ENCODE results near the gene EEF2K.

Gene EEF2K

DNA sequence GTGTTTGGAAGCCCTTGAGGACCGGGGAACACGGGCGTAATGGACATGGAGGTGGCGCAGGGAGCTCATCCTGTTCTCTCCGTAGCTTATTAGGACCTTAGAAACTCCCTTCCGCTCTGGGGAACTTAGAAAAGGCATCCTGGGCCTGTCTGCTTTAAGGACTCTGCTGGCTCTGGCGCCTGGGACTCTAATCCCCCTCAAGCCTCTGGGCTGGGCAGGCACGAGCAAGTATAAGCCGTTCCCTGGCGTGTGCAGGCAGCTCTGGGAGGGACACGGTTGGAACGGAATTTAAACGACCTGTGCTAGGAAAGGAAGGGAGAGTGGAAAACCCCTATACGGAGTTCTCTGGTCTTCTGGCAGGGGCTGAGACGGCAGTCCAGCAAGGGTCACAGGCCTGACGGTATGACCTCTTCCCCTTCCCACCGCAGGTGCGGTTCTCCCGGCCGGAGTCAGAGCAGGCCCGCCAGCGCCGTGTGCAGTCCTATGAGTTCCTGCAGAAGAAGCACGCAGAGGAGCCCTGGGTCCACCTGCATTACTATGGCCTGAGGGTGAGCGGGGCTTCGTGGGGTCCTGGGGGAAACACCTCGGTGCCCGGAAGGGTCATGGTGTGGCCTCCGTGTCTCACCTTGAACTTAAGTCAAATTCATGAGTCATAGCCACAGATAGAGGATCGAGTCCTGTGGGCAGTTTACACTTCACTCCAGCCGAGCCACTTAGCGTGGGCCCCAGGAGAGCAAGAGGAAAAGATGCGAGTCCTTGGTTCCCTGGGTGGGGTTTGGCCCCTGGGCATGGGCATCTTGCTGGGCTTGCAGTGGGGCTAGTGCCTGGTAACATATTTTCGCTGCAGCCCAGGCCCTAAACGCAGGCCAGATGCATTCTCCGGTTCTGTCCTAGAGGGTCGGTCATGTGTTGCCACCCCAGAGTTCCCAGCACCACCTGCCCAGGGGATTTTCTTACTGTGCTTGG, 108.9 kb downstream of the EEF2K start:
- DNase-seq (ENCODE audit: low read depth in 3 of 3, low spot score in 1 of 3): no peak

DNA sequence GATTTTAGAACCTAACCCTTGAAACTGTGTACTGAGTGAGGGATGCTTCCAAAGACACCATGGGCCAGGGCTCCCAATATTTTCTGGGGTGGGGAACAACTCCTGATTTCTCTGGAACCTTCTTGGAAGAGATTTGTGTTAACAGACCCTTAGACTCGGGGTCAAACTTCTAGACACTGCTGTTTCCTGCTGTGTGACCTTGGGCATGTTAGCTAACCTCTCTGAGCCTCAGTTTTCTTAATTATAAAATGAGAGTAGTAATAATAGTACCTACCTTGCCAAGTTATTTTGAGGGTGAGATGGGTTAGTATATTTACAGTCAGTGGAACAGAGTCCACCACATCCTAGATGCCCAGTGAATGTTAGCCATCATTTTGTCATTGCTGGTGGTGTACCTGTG, 109.9 kb downstream of the EEF2K start:
- no peak for DNase-seq (ENCODE audit: low read depth in 3 of 3, low spot score in 1 of 3)

DNA sequence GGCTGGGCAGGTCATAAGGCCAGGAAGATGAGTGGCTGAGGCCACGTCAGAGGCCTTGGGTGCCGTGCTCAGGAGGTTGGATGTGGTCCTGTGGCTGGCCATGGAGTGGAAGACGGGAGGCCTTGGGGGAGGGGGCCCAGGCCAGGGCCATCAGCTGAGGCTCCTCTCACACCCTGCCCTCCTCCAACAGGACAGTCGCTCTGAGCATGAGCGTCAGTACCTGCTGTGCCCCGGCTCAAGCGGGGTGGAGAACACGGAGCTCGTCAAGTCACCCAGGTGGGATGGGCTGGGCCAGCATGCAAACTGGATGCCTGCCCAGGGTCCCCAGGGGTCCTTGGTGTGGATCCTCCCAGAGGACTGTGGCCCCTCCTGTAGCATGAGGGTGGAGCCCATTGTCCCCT, 110.3 kb downstream of the EEF2K start:
- no peak for DNase-seq (ENCODE audit: low read depth in 3 of 3, low spot score in 1 of 3)

DNA sequence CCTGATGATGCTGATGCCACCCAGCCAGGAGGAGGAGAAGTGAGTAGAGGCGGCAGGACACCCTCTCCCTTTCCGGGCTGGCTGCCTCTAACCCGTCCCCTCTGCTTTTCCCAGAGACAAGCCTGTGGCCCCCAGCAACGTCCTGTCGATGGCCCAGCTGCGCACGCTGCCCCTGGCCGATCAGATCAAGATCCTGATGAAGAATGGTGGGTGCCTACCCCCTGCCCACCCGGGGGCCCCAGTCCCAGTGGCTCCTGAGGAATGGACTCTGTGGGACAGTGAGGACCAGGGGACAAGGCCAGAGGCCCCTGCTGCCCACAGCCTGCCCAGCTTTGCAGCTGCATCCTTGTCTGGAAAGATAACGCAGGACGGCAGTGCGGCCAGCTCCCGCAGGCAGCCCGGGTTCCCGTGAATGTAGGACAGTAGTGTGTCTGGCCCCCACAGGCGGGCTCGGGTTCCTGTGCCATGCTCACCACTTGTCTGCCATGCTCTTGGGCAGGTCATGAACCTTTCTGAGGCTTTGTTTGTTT, 111.0 kb downstream of the EEF2K start:
- DNase-seq (ENCODE audit: low read depth in 3 of 3, low spot score in 1 of 3): no peak

DNA sequence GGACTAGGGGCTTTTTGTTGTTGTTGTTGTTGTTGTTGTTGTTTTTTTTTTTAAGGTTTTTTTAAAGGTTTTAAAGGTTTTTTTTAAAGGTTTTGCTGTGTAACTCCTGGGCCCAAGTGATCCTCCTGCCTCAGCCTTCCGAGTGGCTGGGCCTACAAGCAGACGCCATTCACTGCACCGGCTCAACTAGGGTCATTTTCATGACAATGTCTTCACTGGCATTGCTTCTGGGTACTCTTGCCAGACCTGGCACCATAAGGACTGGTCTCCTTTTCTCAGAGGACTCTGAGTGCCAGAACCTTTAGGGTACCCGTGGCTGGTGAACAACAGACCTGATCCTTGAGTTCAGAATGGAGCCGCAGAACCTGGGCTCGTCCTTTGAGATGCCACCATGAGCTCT, 111.5 kb downstream of the EEF2K start:
- DNase-seq (ENCODE audit: low read depth in 3 of 3, low spot score in 1 of 3): no peak

DNA sequence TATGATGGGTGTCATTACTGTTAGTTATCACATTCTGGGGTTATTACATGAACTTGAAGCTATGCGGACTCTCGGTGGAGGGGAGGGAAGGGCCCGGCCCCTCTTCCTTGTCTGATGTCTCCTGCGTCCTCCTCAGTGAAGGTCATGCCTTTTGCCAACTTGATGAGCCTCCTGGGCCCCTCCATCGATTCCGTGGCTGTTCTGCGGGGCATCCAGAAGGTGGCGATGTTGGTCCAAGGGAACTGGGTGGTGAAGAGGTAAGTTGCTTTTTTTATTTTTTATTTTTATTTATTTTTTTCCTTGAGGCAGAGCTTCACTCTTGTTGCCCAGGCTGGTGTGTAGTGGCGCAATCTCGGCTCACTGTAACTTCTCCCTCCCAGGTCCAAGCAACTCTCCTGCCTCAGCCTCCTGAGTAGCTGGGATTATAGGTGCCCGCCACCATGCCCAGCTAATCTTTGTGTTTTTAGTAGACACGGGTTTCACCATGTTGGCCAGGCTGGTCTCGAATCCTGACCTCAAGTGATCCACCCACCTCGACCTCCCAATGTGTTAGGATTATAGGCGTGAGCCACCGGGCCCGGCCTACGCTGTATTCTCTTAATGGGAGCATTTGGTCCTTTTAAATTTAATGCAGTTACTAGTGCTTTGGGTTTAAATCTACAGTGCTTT, 112.7 kb downstream of the EEF2K start:
- peak in 2 of 3 donors; percentile 12 to 45 for DNase-seq (ENCODE audit: low read depth in 3 of 3, low spot score in 1 of 3)

DNA sequence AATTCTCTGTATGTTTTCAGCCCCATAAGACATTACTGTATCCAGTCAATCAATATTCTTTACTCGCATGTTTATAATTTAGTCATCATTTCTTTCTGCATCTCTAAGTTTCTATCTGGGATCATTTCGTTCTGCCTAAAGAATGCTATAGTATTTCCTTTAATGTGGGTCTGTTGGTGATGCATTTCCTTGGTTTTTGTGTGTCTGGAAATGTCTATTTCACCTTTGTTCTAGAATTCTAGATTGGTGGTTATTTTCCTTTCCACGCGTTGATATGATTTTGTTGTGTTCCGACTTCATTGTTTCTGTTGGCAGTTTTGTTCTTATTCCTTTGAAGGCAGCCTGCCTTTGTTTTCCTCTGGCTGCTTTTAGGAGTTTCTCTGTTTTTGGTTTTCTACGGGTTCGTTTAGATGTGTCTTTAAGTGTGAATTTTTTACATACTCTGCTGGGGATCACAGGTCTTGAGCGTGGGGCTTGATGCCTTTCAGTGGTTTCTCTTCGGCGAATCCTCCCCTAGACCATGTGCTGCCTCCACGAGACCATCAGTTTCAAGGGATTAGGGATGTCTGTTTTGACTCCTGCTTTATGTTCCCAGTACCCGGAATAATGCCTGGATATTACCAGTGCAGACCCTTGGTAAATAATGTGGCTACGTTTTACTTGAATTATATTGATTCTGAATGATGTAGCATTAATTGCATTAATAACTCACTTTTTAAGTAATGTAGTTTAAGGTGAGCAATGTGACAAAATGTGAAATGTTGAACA, 114.7 kb downstream of the EEF2K start:
- DNase-seq (ENCODE audit: low read depth in 3 of 3, low spot score in 1 of 3): no peak

DNA sequence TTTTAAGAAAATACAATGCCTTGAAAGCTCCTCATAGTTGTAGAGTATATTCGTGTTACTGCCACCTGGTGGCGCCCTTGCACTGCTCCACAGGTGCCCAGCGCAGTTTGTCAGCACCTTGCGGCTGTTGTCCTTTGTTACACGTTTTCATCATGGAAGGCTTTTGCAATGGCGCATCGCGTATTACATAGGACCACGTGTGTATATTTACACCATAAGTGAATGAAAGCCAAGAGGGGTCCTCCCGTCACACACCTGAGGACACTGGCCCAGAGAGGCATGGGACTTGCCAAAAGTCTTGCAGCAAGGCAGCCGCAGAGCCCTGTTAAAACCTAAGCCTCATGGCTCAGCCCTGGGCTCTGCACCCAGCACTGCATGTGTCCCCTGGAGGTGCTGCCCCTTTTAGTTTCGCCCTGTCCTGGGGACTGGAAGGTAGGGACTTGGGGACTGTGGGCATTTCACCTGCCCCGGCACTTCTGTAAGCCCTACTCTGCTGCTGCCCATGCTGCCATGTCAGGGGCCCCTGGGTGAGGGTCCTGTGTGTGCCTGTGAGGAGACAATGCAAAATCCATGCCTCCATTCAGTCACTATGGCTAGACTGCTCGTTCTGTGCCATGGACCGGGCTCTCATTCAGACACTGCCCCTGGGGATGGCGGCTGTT, 115.4 kb downstream of the EEF2K start:
- peak; percentile 40 to 49 (median 45) for DNase-seq (ENCODE audit: low read depth in 3 of 3, low spot score in 1 of 3)

DNA sequence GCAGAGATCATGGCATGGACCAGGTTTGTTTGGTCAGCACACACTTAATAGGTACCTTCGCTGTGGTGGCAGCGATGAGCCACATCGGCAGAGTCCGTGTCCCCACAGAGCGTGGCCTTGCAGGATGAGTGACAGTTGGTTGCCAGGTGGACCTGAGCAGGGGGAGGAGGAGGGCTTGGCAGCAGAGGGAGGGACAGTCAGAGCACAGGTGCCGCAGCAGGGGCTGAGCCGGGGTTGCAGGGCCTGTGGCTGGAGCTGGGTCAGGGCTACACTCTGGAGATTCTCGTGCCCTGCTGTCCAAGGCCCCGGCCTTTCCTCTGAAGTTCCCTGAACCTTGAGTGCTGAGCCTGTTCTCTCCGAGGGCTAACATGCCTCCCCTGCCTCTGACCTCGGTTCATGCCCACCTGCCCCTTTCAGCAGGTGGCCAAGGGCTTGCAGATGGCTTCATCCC, 116.0 kb downstream of the EEF2K start:
- no peak for DNase-seq (ENCODE audit: low read depth in 3 of 3, low spot score in 1 of 3)

DNA sequence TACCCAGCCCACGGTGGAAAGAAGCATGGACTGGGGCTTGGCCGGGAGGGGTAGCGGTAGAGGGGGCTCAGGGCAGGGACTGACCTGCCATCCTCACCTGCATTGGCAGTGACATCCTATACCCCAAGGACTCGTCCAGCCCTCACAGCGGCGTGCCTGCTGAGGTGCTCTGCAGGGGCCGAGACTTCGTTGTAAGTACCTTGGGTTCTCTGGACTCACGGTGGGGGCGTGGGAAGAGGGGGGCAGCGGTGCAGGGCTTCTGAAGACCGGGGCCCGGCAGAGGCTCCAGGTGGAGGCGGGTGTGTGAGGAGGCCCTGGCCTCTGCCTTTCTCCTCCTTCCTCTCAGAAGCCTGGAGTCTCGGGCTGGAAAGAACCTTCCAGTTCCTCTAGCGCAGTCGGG, 116.7 kb downstream of the EEF2K start:
- no peak for DNase-seq (ENCODE audit: low read depth in 3 of 3, low spot score in 1 of 3)

DNA sequence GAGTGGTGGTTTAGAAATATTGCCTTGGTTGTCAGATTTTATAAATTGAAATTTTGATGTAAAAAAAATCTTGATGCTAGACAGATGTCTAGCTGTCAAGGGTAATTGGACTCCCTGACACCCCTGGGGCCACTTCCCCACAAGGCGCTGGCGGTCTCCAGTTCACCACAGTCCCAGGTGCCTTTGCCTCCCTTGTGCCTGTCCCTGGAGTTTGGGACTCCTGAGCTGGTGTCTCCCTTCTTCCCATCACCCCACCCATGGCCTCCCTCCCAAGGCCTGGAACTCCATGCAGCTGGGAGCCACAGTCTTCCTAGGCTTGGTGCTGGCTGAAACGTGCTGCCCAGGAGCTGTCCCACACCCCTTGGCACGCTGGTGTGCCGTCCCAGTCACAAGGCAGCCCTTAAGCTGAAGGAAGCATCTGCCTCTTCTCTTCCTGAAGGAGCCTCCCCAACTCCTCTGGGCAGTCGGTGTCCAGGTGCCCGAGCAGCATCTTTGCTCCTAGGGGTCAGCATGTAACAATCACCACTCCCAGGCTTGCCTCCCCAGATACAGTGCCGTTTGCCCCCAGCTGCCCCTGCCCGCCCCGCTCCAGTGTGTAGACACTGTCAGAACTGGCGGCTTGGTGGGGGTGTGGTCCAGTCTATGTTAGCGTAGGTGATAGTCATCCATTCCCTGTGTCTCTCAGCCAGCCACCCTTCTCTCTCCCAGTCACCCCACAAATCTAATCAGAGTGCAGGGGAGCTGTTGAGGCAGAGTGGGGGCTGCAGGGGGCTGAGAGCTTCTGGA, 117.3 kb downstream of the EEF2K start:
- DNase-seq (ENCODE audit: low read depth in 3 of 3, low spot score in 1 of 3): no peak

DNA sequence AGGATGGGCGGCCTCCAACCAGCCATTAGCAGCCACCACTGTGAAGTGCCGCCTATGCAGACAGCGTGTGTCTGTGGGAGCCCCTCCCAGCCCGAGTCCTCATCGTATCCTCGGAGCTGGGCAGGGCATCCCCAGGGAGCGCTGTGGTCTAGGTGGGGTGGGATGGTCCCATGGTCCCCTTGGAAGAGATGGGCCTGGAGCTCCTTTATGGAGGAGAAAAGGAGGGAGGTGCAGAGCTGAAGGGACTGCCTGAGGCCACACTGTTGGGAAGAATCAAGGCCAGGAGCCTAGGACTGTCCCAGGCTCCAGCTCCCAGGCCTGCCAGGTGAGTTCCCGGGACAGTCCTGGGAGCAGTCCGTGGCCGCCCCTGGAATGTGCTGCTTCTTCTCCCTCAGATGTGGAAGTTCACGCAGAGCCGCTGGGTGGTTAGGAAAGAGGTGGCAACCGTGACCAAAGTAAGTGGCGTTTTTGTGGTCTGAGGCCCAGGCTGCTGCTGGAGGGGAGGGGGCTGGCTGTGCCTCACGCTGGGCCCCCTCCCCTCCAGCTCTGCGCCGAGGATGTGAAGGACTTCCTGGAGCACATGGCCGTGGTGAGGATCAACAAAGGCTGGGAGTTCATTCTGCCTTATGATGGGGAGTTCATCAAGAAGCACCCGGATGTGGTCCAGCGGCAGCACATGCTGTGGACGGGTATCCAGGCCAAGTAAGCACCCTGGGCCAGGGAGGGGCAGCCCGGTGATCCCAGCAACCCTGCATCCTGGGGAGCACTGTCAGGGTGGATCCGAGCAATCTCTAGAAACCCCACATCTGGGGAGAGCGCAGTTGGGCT, 118.1 kb downstream of the EEF2K start:
- DNase-seq (ENCODE audit: low read depth in 3 of 3, low spot score in 1 of 3): no peak

DNA sequence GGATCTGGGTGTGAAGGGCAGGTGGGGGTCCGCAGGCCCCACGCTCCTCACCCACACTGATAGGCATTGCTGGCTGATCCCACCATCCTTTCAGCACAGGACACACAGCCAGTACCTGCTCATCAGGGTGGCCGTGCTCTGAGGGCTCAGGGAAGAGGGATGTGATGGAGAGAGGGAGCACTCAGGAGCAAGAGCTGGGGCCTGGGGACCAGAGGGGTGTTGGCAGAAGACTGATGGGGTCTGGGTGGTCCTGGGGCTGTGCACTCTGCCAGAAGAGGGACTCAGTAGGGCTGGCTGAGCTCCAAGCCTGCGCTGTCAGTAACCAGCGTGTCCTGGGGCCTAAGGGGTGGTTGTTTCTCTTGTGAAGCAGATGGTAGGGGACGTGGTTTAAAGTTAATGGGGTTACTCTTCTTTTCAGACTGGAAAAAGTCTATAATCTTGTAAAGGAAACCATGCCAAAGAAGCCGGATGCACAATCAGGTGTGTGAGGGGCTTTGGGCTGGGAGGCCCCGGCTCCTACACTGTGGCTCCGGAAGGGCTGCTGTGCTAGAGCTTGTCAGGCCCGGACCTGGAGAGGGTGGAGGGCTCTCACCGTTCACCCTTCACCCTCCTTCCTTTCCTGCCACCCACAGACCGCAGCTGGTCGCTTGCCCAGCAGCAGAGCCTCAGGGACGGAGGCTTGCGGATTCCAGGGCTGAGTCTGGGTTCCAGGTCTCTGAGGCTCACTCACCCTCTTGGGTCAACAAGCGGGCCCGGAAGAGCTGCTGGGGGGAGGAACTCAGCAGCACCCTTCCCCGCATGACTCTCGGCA, 118.9 kb downstream of the EEF2K start:
- no peak for DNase-seq (ENCODE audit: low read depth in 3 of 3, low spot score in 1 of 3)

DNA sequence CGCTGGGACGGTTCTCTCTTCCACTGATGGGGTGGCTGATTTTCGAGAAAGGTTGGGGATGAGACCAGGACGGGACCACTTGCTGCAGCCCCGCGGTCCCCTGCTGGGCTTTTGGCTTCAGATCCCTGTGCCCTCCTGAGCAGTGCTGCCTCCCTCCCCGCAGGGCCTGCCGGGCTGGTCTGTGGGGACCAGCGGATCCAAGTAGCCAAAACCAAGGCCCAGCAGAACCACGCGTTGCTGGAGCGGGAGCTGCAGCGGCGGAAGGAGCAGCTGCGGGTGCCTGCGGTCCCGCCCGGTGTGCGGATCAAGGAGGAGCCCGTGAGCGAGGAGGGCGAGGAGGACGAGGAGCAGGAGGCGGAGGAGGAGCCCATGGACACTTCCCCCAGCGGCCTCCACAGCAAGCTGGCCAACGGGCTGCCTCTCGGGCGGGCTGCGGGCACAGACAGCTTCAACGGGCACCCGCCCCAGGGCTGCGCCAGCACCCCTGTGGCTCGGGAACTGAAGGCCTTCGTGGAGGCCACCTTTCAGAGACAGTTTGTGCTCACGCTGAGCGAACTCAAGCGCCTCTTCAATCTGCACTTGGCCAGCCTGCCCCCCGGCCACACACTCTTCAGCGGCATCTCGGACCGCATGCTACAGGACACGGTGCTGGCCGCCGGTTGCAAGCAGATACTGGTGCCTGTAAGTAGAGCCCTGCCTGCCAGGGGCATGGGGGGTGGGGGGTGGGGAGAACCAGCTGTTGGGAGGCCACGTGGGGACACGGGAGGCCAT, 119.7 kb downstream of the EEF2K start:
- DNase-seq (ENCODE audit: low read depth in 3 of 3, low spot score in 1 of 3): no peak

DNA sequence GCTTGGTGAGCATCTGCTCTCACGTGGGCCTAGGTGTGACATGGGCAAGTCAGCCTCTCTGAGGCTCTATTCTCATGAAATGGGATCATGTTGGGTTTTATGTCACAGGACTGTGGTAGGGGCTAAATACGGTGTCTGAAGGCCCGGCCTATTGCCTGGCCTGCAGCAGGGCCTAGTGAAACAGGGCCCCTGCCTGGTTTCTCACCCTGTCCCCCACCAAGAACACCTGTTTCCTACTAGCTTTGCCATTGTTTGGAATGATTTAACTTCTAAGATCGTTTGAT, 120.2 kb downstream of the EEF2K start:
- DNase-seq (ENCODE audit: low read depth in 3 of 3, low spot score in 1 of 3): no peak

DNA sequence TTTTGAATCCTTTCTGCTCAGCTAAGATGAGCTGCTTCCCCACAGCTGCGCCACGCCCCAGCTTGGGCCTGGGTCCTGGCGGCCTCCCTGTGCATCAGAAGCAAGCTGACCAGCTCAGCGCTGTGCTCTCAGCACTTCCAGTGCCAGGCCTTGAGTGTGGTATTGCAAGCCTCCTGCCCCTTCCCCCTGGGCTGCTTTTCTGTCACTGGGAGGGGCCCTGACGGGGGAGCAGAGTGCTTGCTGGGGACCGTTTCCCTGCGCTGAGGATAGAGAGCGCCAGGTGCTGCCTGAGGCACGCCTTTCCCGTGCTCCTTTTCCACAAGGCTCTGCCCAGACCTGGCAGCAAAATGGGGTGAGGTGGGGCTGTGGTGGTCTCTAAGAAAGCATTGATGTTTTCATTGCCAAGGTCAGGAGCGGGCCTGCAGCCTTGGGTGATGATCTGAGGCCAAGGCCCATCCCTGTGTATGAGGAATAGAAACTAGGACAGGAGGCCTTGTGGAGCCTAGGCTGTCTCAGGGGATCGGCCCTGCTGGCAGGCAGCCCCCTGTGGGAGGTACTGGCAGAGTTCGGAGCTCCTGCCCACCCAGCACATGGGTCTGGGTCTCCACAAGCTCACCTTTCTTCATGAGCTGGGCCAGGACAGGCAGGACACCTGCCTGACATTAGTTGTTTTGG, 120.8 kb downstream of the EEF2K start:
- no peak for DNase-seq (ENCODE audit: low read depth in 3 of 3, low spot score in 1 of 3)

DNA sequence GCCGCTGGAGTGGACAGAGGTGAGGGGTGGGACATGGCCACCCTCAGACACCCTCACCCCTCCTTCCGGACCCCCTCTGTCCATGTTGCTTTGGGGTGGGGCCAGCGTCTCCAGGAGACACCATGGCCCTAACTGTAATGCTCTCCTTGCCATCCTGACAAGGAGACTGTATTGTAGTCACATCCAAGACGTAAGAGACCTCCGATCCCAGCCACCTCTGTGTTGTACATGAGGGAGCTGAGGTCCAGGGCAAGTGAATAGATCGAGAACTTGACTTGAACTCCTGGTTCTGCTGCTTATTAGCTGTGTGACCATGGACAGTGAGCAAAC, 121.3 kb downstream of the EEF2K start:
- no peak for DNase-seq (ENCODE audit: low read depth in 3 of 3, low spot score in 1 of 3)
